Chondrocyte (in vitro differentiated cells): ENCODE measurements around the gene EPOP. TPM values are rescaled to one million over a fixed set of nuclear protein-coding genes. Genes with fewer than 3 reads are reported as not detected.

Experiments used
- DNase-seq: peaks from one replicate; pipeline ENCODE4 v3.0.0; 2021; ENCODE audit warnings: mixed read lengths, low spot score
- H3K27ac Mint-ChIP-seq: one replicate; pipeline ENCODE4 v1.8.0; 2021; ENCODE audit warnings: mild to moderate bottlenecking, moderate library complexity, mixed read lengths; ENCODE audit not compliant: unreplicated experiment
- H3K27me3 Mint-ChIP-seq: 2 replicates; pipeline ENCODE4 v1.8.0; 2021; ENCODE audit warnings: low read depth, mixed read lengths
- H3K36me3 Mint-ChIP-seq: 2 replicates; pipeline ENCODE4 v1.8.0; 2021; ENCODE audit warnings: low read depth, mixed read lengths
- H3K4me1 Mint-ChIP-seq: 2 replicates; pipeline ENCODE4 v1.8.0; 2021; ENCODE audit warnings: low read depth, mild to moderate bottlenecking, mixed read lengths
- H3K4me3 Mint-ChIP-seq: one replicate; pipeline ENCODE4 v1.8.0; 2021; ENCODE audit warnings: mild to moderate bottlenecking, moderate library complexity, mixed read lengths; ENCODE audit not compliant: unreplicated experiment
- H3K9me3 Mint-ChIP-seq: 2 replicates; pipeline ENCODE4 v1.8.0; 2021; ENCODE audit warnings: low read depth, mixed read lengths
- CTCF ChIP-seq: fragments of 200-600 bp; sonication (generic); IDR thresholded peaks from 2 replicates; pipeline ENCODE4 v1.5.0; 2021; ENCODE audit warnings: antibody characterized with exemption, mild to moderate bottlenecking, moderate library complexity
- total RNA-seq: library from RNA; stranded (reverse); gene quantifications from 3 replicates; pipeline ENCODE4 v1.2.1, GENCODE V29; 2021

Gene EPOP
- total RNA-seq, 1 donor from 2014 or later = 2.8 TPM

- peak overlapping the region; percentile 71 for H3K4me3 Mint-ChIP-seq
- H3K9me3 Mint-ChIP-seq = no peaks in the 10 kb centered on the region
- H3K36me3 Mint-ChIP-seq = no peaks in the 10 kb centered on the region
- peaks cover 6% of the 10 kb centered on the region for H3K27me3 Mint-ChIP-seq
- no peak for DNase-seq
- no peak for TF ChIP-seq CTCF
- H3K27ac Mint-ChIP-seq = peak overlapping the region; percentile 14
- peaks cover 46% of the 10 kb centered on the region for H3K4me1 Mint-ChIP-seq
Measured at GRCh38 chr17:38701504-38702165, 26.9 kb upstream of the EPOP start.

DNA sequence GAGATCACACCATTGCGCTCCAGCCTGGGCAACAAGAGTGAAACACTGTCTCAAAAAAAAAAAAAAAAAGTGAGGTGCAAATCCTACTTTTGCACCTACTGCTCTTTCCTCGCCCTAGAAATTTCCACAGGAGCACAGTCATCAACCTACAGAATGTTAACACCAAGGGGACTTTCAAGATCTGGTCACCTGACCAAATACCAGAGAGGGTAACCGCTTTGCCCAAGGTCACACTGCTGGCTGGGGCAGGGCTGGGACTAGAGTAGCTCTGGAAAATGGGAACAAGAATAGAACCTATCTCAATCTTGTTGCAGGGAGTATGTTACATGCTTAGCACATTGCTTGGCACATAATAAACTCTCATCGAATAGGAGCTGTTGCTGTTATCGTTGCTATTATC, 24.0 kb upstream of the EPOP start:
- peaks cover 29% of the 10 kb centered on the region for H3K4me1 Mint-ChIP-seq
- DNase-seq = no peak
- no peaks in the 10 kb centered on the region for H3K9me3 Mint-ChIP-seq
- H3K27me3 Mint-ChIP-seq = peaks cover 7% of the 10 kb centered on the region
- H3K36me3 Mint-ChIP-seq = no peaks in the 10 kb centered on the region
- no peak overlapping the region for H3K4me3 Mint-ChIP-seq
- no peak overlapping the region for H3K27ac Mint-ChIP-seq
- TF ChIP-seq CTCF = no peak

DNA sequence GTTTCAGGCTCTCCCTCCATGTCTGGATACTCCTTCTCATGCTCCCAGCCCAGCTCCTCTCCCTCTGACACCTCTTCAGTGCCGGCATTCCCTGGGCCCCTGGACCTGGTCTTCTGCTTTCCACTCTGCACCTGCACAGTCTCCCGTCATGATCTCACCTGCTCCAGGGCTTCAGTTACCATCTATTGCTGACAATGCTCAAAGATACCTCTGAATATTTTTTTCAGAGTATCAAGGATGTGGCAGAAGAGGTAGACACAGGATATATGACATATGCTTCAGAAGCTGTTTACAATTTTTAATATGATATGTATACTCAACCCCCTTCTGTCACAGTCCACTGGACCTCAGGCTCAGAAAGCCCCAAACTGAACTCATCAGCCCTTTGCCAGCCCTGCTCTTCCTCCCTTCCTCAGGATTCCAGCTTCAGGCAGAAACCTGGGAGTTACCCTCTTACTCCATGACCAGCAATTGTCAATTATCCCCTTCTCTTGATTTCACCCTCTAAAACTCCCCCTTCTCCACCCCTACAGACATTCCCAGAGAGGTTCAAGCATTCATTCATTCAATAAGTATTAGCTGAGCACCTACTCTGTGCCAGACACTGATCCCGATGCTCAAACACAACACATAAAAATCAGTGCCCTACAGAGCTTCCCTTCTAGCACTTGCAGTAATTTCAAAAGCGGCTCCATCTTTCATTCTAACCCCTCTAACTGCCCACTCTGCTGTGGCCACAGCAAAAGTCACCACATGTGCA, 22.5 kb upstream of the EPOP start:
- peaks cover 15% of the 10 kb centered on the region for H3K4me1 Mint-ChIP-seq
- H3K27me3 Mint-ChIP-seq = peaks cover 7% of the 10 kb centered on the region
- DNase-seq = no peak
- H3K36me3 Mint-ChIP-seq = no peaks in the 10 kb centered on the region
- H3K27ac Mint-ChIP-seq = no peak overlapping the region
- no peak overlapping the region for H3K4me3 Mint-ChIP-seq
- H3K9me3 Mint-ChIP-seq = no peaks in the 10 kb centered on the region
- no peak for TF ChIP-seq CTCF

DNA sequence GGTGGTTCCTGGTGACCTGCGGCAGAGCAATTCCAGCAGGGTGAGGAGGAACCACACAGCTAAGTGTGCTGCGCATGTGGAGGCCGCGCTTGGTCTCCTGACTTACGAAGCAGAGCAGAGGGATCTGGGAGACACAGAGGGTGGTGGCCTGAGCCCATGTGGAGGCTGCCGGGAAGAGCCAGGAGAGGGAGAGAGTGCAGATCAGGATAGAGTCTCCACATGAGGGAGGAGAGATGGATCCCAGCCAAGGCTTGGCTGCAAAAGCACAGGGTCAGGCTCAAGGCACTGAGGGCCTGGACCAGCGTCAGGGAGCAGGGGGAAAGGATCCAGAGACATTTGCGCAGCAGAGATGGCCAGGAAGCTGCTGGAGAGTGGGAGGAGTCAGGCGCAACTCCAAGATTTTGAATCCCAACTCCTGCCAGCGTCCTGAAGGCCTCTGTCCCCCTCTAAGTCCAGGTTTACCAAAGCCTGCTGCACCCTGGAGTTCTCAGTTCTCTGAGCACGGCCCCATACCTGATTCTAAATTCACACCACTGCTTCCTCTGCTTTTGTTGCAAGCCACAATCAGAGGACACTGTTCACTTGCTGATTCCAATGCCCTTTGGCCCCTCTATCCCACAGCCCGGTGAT, 19.1 kb upstream of the EPOP start:
- Mint-ChIP-seq H3K4me1 (no peaks in the 10 kb centered on the region), H3K36me3 (no peaks in the 10 kb centered on the region), H3K27ac (no peak overlapping the region), H3K9me3 (no peaks in the 10 kb centered on the region), H3K4me3 (no peak overlapping the region), H3K27me3 (peaks cover 7% of the 10 kb centered on the region)
- no peak for TF ChIP-seq CTCF
- no peak for DNase-seq

DNA sequence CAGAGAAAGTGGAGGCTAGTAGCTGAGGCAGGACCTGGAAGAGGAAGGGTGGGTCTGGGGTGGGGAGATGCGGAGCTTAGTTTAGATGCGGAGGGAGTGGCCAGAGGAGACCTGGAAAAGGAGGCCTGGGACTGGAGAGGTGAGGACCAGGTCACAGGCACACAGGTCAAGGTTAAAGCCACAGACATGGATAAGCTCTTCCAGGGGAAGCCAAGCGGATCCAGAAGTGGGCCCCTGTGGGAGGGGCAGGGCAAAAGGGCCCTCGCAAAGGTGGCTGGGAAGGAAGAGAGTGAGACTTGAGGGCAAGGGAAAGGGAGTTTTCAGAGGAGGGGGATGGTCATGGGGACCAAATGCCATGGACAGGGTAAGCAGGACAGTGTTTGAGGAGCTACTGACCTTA, 16.4 kb upstream of the EPOP start:
- H3K4me1 Mint-ChIP-seq = no peaks in the 10 kb centered on the region
- TF ChIP-seq CTCF = no peak
- no peaks in the 10 kb centered on the region for H3K36me3 Mint-ChIP-seq
- DNase-seq = no peak
- H3K9me3 Mint-ChIP-seq = no peaks in the 10 kb centered on the region
- H3K27me3 Mint-ChIP-seq = no peaks in the 10 kb centered on the region
- no peak overlapping the region for H3K4me3 Mint-ChIP-seq
- no peak overlapping the region for H3K27ac Mint-ChIP-seq
